ENCODE data around the gene RHBDD2.
"Not testable (repeated sequence)": the region's sequence is repeated elsewhere in the genome, so short reads cannot be mapped to it uniquely, and the experiment has no call there.

Gene RHBDD2

GRCh38 chr7:75889223-75889825, 10.5 kb downstream of the RHBDD2 start:
- no peak for DNase-seq (ENCODE audit: low spot score)
- no peak for FAIRE-seq

- FAIRE-seq (no peak), DNase-seq (ENCODE audit: low spot score) (no peak)
Measured at GRCh38 chr7:75889826-75890225, 11.0 kb downstream of the RHBDD2 start.

- FAIRE-seq; DNase-seq (ENCODE audit: low spot score): not testable (repeated sequence)
Measured at GRCh38 chr7:75891237-75891636, 12.4 kb downstream of the RHBDD2 start.

GRCh38 chr7:75891815-75892411, 13.1 kb downstream of the RHBDD2 start:
- no peak for DNase-seq (ENCODE audit: low spot score)
- no peak for FAIRE-seq

GRCh38 chr7:75892634-75893272, 13.9 kb downstream of the RHBDD2 start:
- FAIRE-seq (no peak), DNase-seq (ENCODE audit: low spot score) (peak; percentile 70)

- no peak for FAIRE-seq
Measured at GRCh38 chr7:75896803-75897327, 18.0 kb downstream of the RHBDD2 start.

GRCh38 chr7:75900617-75901315, 21.9 kb downstream of the RHBDD2 start:
- DNase-seq (ENCODE audit: low spot score) (no peak), FAIRE-seq (no peak)

More at GRCh38 chr7:75896803-75897327, 18.0 kb downstream of the RHBDD2 start:
- DNase-seq (ENCODE audit: low spot score) = no peak

- no peak for FAIRE-seq
- DNase-seq (ENCODE audit: low spot score) = peak; percentile 38
Measured at GRCh38 chr7:75905785-75906604, 27.2 kb downstream of the RHBDD2 start.

GRCh38 chr7:75906991-75907667, 28.3 kb downstream of the RHBDD2 start:
- DNase-seq (ENCODE audit: low spot score) (no peak), FAIRE-seq (no peak)

- not testable (repeated sequence) for FAIRE-seq; DNase-seq (ENCODE audit: low spot score)
Measured at GRCh38 chr7:75907668-75908039, 28.8 kb downstream of the RHBDD2 start.

- FAIRE-seq = no peak
- no peak for DNase-seq (ENCODE audit: low spot score)
Measured at GRCh38 chr7:75909521-75910132, 30.8 kb downstream of the RHBDD2 start.

- not testable (repeated sequence) for DNase-seq (ENCODE audit: low spot score); FAIRE-seq
Measured at GRCh38 chr7:75911186-75911585, 32.4 kb downstream of the RHBDD2 start.

- FAIRE-seq = no peak
- DNase-seq (ENCODE audit: low spot score) = no peak
Measured at GRCh38 chr7:75913437-75913836, 34.6 kb downstream of the RHBDD2 start.

- DNase-seq (ENCODE audit: low spot score) (no peak), FAIRE-seq (no peak)
Measured at GRCh38 chr7:75914169-75914654, 35.4 kb downstream of the RHBDD2 start.

GRCh38 chr7:75914655-75915415, 36.0 kb downstream of the RHBDD2 start, which contains the start of gene POR:
POR (plus strand) TSS chr7:75915155; CDS start chr7:75954002, 38,847 bp downstream.
- DNase-seq (ENCODE audit: low spot score) (peak; percentile 98), FAIRE-seq (peak; percentile 72)

GRCh38 chr7:75915416-75916156, 36.8 kb downstream of the RHBDD2 start:
- no peak for FAIRE-seq

GRCh38 chr7:75916259-75916658, 37.4 kb downstream of the RHBDD2 start:
- no peak for FAIRE-seq
- DNase-seq (ENCODE audit: low spot score) = no peak

More at GRCh38 chr7:75915416-75916156, 36.8 kb downstream of the RHBDD2 start:
- DNase-seq (ENCODE audit: low spot score) = no peak

All from urothelium cell line (cell line).